Measurements from ENCODE around the gene GFER. TPM values are rescaled to one million over a fixed set of nuclear protein-coding genes. Genes with fewer than 3 reads are reported as not detected.

Gene GFER
- total RNA-seq, 2 experiments from 2014 or later = 34.4 to 37.5 TPM

GRCh38 chr16:1997494-1998359 is 13.7 kb downstream of the GFER start:
- Mint-ChIP-seq H3K9me3 (no peaks in the 10 kb centered on the region), H3K27ac (no peak overlapping the region), H3K27me3 (no peaks in the 10 kb centered on the region), H3K4me1 (ENCODE audit: low read depth) (peaks cover 14% of the 10 kb centered on the region), H3K4me3 (no peak overlapping the region), H3K36me3 (peaks cover 24% of the 10 kb centered on the region)
- intact Hi-C loops (cut with micrococcal nuclease) = no loop called here
- CTCF ChIA-PET = interaction anchor here (0.7 to 1.0 kb wide), 2 partner anchors 7 to 215 kb away, joined by 3 read pairs; partner anchors contain the start of genes NUBP2 and SPSB3
- POLR2A ChIA-PET = no interaction called here
- DNase-seq = no peak

GRCh38 chr16:1998360-1998835 is 14.4 kb downstream of the GFER start:
- CTCF ChIA-PET = interaction anchor here (0.7 kb wide), 1 partner anchor 8 kb away, joined by 3 read pairs; no protein-coding TSS in a partner anchor

GRCh38 chr16:1998852-1999801 is 15.1 kb downstream of the GFER start:
- CTCF ChIA-PET = interaction anchor here (0.7 kb wide), 1 partner anchor 9 kb away, joined by 3 read pairs; no protein-coding TSS in a partner anchor
- Mint-ChIP-seq H3K27ac (no peak overlapping the region), H3K4me3 (no peak overlapping the region), H3K4me1 (ENCODE audit: low read depth) (peaks cover 4% of the 10 kb centered on the region), H3K36me3 (peaks cover 24% of the 10 kb centered on the region), H3K9me3 (no peaks in the 10 kb centered on the region), H3K27me3 (no peaks in the 10 kb centered on the region)
- no peak for DNase-seq
- POLR2A ChIA-PET = no interaction called here
- intact Hi-C loops (cut with micrococcal nuclease) = no loop called here

More at GRCh38 chr16:1998360-1998835, 14.4 kb downstream of the GFER start:
- Mint-ChIP-seq H3K9me3 (no peaks in the 10 kb centered on the region), H3K27me3 (no peaks in the 10 kb centered on the region), H3K36me3 (peaks cover 24% of the 10 kb centered on the region), H3K4me3 (no peak overlapping the region), H3K27ac (no peak overlapping the region), H3K4me1 (ENCODE audit: low read depth) (peaks cover 12% of the 10 kb centered on the region)
- POLR2A ChIA-PET = no interaction called here
- no peak for DNase-seq
- intact Hi-C loops (cut with micrococcal nuclease) = no loop called here

- CTCF ChIA-PET = no interaction called here
- no peaks in the 10 kb centered on the region for H3K9me3 Mint-ChIP-seq
- H3K4me3 Mint-ChIP-seq = no peak overlapping the region
- H3K36me3 Mint-ChIP-seq = peaks cover 24% of the 10 kb centered on the region
- peaks cover 9% of the 10 kb centered on the region for H3K4me1 Mint-ChIP-seq (ENCODE audit: low read depth)
- POLR2A ChIA-PET = no interaction called here
- no peak overlapping the region for H3K27ac Mint-ChIP-seq
- DNase-seq = no peak
- intact Hi-C loops (cut with micrococcal nuclease) = no loop called here
- no peaks in the 10 kb centered on the region for H3K27me3 Mint-ChIP-seq
These were observed 16.0 kb downstream of the GFER start for GRCh38 chr16:1999866-2000514.

GRCh38 chr16:2001035-2001434 is 17.0 kb downstream of the GFER start:
- H3K4me3 Mint-ChIP-seq = no peak overlapping the region
- H3K27ac Mint-ChIP-seq = no peak overlapping the region
- intact Hi-C loops (cut with micrococcal nuclease) = no loop called here
- H3K9me3 Mint-ChIP-seq = no peaks in the 10 kb centered on the region
- peaks cover 14% of the 10 kb centered on the region for H3K4me1 Mint-ChIP-seq (ENCODE audit: low read depth)
- no peak for DNase-seq
- CTCF ChIA-PET = no interaction called here
- peaks cover 24% of the 10 kb centered on the region for H3K36me3 Mint-ChIP-seq
- POLR2A ChIA-PET = no interaction called here
- H3K27me3 Mint-ChIP-seq = no peaks in the 10 kb centered on the region

GRCh38 chr16:2001456-2002355 is 17.7 kb downstream of the GFER start:
- Mint-ChIP-seq H3K27ac (no peak overlapping the region), H3K4me3 (no peak overlapping the region), H3K27me3 (no peaks in the 10 kb centered on the region), H3K36me3 (peaks cover 25% of the 10 kb centered on the region), H3K4me1 (ENCODE audit: low read depth) (peaks cover 18% of the 10 kb centered on the region), H3K9me3 (no peaks in the 10 kb centered on the region)
- no peak for DNase-seq
- ChIA-PET CTCF (no interaction called here), POLR2A (no interaction called here)
- intact Hi-C loops (cut with micrococcal nuclease) = no loop called here

GRCh38 chr16:2002406-2003230 is 18.6 kb downstream of the GFER start:
- ChIA-PET CTCF (interaction anchor here (0.9 to 2.1 kb wide), 11 partner anchors 9 to 152 kb away, joined by 3 to 18 read pairs (median 6); partner anchors contain the start of genes GFER, NTHL1, RNF151 and SYNGR3), POLR2A (interaction anchor here (0.5 to 1.0 kb wide), 2 partner anchors 13 to 354 kb away, joined by 3 to 6 read pairs; partner anchors contain the start of gene SYNGR3)
- H3K36me3 Mint-ChIP-seq = peaks cover 23% of the 10 kb centered on the region
- H3K9me3 Mint-ChIP-seq = no peaks in the 10 kb centered on the region
- H3K4me3 Mint-ChIP-seq = no peak overlapping the region
- DNase-seq = no peak
- H3K27ac Mint-ChIP-seq = no peak overlapping the region
- intact Hi-C loops (cut with micrococcal nuclease) = no loop called here
- H3K27me3 Mint-ChIP-seq = no peaks in the 10 kb centered on the region
- H3K4me1 Mint-ChIP-seq (ENCODE audit: low read depth) = peaks cover 26% of the 10 kb centered on the region

GRCh38 chr16:2003231-2003826 is 19.3 kb downstream of the GFER start:
- no peak for DNase-seq
- POLR2A ChIA-PET = interaction anchor here (0.5 to 1.0 kb wide), 3 partner anchors 12 to 353 kb away, joined by 3 to 6 read pairs (median 3); partner anchors contain the start of gene SYNGR3
- Mint-ChIP-seq H3K9me3 (no peaks in the 10 kb centered on the region), H3K36me3 (peaks cover 23% of the 10 kb centered on the region), H3K27me3 (no peaks in the 10 kb centered on the region), H3K4me1 (ENCODE audit: low read depth) (peaks cover 32% of the 10 kb centered on the region), H3K4me3 (no peak overlapping the region), H3K27ac (no peak overlapping the region)
- intact Hi-C loops (cut with micrococcal nuclease) = no loop called here
- CTCF ChIA-PET = interaction anchor here (0.9 to 2.1 kb wide), 27 partner anchors 7 to 533 kb away, joined by 3 to 25 read pairs (median 6); partner anchors contain the start of genes GFER, MSRB1, NPW and NTHL1

GRCh38 chr16:2003827-2004641 is 20.0 kb downstream of the GFER start:
- peaks cover 26% of the 10 kb centered on the region for H3K36me3 Mint-ChIP-seq
- no peaks in the 10 kb centered on the region for H3K27me3 Mint-ChIP-seq
- peak; percentile 92 for DNase-seq
- H3K27ac Mint-ChIP-seq = no peak overlapping the region
- ChIA-PET POLR2A (interaction anchor here (0.9 to 1.4 kb wide), 3 partner anchors 13 to 40 kb away, joined by 3 to 5 read pairs (median 3); partner anchors contain the start of genes RPS2 and SYNGR3), CTCF (interaction anchor here (0.6 to 2.1 kb wide), 32 partner anchors 8 to 532 kb away, joined by 3 to 25 read pairs (median 6); partner anchors contain the start of genes GFER, MSRB1, NPW and NTHL1)
- peaks cover 37% of the 10 kb centered on the region for H3K4me1 Mint-ChIP-seq (ENCODE audit: low read depth)
- intact Hi-C loops (cut with micrococcal nuclease) = no loop called here
- H3K9me3 Mint-ChIP-seq = no peaks in the 10 kb centered on the region
- H3K4me3 Mint-ChIP-seq = no peak overlapping the region

All from activated CD4-positive, alpha-beta memory T cell treated with anti-CD3 and anti-CD28 coated beads for 36 hours (primary cell).